Ovary (tissue), 3 donors: ENCODE results near the gene CIAO3.

Experiments
- CTCF ChIP-seq, 3 donors: fragments of 450-650 bp in 2 of 3; fragments of 200-600 bp in 1 of 3; IDR thresholded peaks; one replicate each; pipeline versions ENCODE4 v1.5.1 to v1.8.0; 2016 to 2022; ENCODE audit warnings: antibody characterized with exemption in 3 of 3, mild to moderate bottlenecking in 1 of 3
- POLR2A ChIP-seq: fragments of 450-650 bp; IDR thresholded peaks from one replicate; pipeline ENCODE4 v1.6.1; 2017; ENCODE audit warnings: antibody characterized with exemption, mild to moderate bottlenecking, moderate library complexity
- donor health status: DM: no; HTN: no; CAD: no.

GRCh38 chr16:709566-710499 lies 31.0 kb downstream of the CIAO3 start:
- TF ChIP-seq CTCF (IDR thresholded peaks at IDR 0.05) (no peak), POLR2A (no peak)
